Endothelial cell of umbilical vein (primary cell): ENCODE measurements around the gene NIPA2.

Experiments
- POLR2A ChIP-seq: IDR thresholded peaks from 2 replicates; pipeline ENCODE4 v1.6.1; 2012; ENCODE audit warnings: low read depth, mild to moderate bottlenecking, control low read depth, low read length
- TF ChIP-seq, protein P1 (sequence below), 2 donors: IDR thresholded peaks; 1 replicate in 1 of 2; 2 replicates in 1 of 2; pipeline ENCODE4 v1.5.1; 2011; ENCODE audit warnings: low read length in 2 of 2, mild to moderate bottlenecking in 2 of 2, moderate library complexity in 2 of 2, control low read depth in 1 of 2, inconsistent platforms in 1 of 2, low read depth in 1 of 2; ENCODE audit not compliant: insufficient read depth in 1 of 2; ENCODE audit errors: extremely low read depth in 1 of 2

- TF ChIP-seq, protein P1, sequence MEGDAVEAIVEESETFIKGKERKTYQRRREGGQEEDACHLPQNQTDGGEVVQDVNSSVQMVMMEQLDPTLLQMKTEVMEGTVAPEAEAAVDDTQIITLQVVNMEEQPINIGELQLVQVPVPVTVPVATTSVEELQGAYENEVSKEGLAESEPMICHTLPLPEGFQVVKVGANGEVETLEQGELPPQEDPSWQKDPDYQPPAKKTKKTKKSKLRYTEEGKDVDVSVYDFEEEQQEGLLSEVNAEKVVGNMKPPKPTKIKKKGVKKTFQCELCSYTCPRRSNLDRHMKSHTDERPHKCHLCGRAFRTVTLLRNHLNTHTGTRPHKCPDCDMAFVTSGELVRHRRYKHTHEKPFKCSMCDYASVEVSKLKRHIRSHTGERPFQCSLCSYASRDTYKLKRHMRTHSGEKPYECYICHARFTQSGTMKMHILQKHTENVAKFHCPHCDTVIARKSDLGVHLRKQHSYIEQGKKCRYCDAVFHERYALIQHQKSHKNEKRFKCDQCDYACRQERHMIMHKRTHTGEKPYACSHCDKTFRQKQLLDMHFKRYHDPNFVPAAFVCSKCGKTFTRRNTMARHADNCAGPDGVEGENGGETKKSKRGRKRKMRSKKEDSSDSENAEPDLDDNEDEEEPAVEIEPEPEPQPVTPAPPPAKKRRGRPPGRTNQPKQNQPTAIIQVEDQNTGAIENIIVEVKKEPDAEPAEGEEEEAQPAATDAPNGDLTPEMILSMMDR (IDR thresholded peaks at IDR 0.05; ENCODE audit: extremely low read depth in 1 of 2, insufficient read depth in 1 of 2, low read depth in 1 of 2, low read length in 2 of 2), result no peak
- TF ChIP-seq POLR2A, result no peak
Measured at GRCh38 chr15:22794621-22795167, 43.8 kb upstream of the NIPA2 start.
